ENCODE measurements around the gene MDP1.
"Not testable (repeated sequence)": the region's sequence is repeated elsewhere in the genome, so short reads cannot be mapped to it uniquely, and the experiment has no call there.

MDP1 gene

DNA sequence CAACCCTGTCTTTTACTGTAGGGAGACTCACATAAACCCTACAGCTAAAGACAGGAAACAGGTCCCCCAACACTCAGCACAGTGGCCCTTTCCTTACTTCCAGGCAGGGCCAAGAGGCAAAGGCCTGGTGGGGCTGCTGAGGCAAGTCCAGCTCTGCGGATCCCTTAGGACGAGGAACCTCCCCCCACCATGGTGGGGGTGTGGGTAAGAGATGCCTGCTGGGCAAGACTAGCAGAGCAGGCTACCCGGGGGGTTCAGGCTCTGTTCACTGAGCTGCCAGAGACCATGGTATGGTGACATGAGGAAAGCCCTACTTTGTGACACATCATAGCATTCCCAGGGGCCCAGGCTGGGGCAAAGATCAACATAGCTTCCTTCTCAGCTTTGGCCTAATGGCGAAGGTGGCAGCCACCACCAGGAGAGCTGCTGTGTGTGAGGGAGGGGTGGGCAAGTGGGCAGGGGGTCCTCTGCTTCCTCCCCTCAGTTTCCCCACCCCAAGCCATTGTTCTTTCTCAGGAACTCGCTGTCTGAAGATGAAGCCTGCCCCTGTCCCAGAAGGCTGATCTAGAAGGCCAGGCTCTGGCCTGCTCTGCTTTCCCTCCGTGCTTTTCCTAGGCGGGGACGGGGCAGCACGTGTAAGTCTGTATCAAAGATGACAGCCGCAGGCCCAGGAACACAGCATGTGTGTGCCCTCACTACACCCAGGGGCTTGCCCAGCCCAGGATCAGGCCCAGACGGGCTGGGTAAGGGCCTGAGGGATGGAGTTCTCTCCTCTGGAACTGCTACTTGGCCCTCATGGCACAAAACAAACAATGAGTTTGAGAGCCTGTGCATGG is 36.6 kb upstream of the MDP1 start:
- TF ChIP-seq, protein P1, sequence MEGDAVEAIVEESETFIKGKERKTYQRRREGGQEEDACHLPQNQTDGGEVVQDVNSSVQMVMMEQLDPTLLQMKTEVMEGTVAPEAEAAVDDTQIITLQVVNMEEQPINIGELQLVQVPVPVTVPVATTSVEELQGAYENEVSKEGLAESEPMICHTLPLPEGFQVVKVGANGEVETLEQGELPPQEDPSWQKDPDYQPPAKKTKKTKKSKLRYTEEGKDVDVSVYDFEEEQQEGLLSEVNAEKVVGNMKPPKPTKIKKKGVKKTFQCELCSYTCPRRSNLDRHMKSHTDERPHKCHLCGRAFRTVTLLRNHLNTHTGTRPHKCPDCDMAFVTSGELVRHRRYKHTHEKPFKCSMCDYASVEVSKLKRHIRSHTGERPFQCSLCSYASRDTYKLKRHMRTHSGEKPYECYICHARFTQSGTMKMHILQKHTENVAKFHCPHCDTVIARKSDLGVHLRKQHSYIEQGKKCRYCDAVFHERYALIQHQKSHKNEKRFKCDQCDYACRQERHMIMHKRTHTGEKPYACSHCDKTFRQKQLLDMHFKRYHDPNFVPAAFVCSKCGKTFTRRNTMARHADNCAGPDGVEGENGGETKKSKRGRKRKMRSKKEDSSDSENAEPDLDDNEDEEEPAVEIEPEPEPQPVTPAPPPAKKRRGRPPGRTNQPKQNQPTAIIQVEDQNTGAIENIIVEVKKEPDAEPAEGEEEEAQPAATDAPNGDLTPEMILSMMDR (IDR thresholded peaks at IDR 0.05; ENCODE audit: low read depth, low read length), result no peak
- no peaks in the 10 kb centered on the region for H3K27me3 ChIP-seq
- H3K4me1 ChIP-seq, result no peaks in the 10 kb centered on the region
- H3K4me3 ChIP-seq (ENCODE audit: low read depth, low read length), result no peak overlapping the region
- no peaks in the 10 kb centered on the region for H3K36me3 ChIP-seq
- H3K9me3 ChIP-seq, result no peaks in the 10 kb centered on the region
- DNase-seq, result no peak

DNA sequence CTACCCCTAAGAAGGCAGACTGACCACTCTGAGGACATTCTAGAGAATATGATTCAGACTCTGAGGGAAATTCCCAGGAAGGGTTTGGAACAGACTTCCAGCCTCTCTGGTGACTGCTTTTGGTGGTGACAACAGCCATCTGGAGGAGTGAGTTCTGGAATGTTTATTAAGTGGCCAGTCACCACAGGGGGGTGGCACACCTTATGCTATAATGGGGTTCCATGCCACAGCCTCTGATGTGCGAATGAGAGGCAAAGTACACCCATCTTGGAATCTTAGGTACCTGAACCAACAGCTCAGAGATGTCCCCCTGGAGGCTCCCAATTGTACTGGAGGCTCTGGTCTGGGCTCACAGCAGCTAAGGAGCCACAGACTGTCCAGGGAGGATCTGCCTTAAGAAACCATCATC is 36.0 kb upstream of the MDP1 start:
- Histone ChIP-seq H3K36me3 (no peaks in the 10 kb centered on the region), H3K9me3 (no peaks in the 10 kb centered on the region), H3K27me3 (no peaks in the 10 kb centered on the region), H3K4me3 (ENCODE audit: low read depth, low read length) (no peak overlapping the region), H3K4me1 (no peaks in the 10 kb centered on the region)
- DNase-seq, result no peak
- TF ChIP-seq, protein P1 (IDR thresholded peaks at IDR 0.05; ENCODE audit: low read depth, low read length), result no peak

DNA sequence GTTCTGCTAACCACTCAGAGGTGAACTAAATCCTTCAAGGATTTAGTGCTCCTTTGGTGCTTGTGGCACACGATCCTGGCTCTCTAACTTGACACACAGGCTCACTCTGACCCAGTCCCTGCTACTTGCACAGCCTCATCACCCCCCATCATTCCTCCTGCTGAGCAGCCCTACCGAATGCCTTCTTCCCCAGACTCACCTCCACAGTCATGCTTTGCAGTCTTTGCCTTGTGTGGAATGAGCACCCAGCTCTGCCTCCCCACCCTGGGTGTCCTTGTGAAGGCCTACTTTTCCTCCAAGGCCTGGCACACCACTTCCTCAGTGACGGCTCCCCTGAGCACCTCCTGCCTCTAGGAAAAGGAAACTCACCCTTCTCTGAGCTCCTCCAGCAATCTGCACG is 34.5 kb upstream of the MDP1 start:
- DNase-seq, result no peak
- Histone ChIP-seq H3K36me3 (no peaks in the 10 kb centered on the region), H3K4me1 (no peaks in the 10 kb centered on the region), H3K27me3 (no peaks in the 10 kb centered on the region), H3K9me3 (no peaks in the 10 kb centered on the region), H3K4me3 (ENCODE audit: low read depth, low read length) (no peak overlapping the region)
- TF ChIP-seq, protein P1 (IDR thresholded peaks at IDR 0.05; ENCODE audit: low read depth, low read length), result no peak

- Histone ChIP-seq H3K4me3 (ENCODE audit: low read depth, low read length) (no peak overlapping the region), H3K36me3 (no peaks in the 10 kb centered on the region), H3K4me1 (no peaks in the 10 kb centered on the region), H3K9me3 (no peaks in the 10 kb centered on the region), H3K27me3 (no peaks in the 10 kb centered on the region)
- no peak for DNase-seq
- TF ChIP-seq, protein P1 (IDR thresholded peaks at IDR 0.05; ENCODE audit: low read depth, low read length), result no peak
These were observed 33.6 kb upstream of the MDP1 start for GRCh38 chr14:24249230-24250021.

DNA sequence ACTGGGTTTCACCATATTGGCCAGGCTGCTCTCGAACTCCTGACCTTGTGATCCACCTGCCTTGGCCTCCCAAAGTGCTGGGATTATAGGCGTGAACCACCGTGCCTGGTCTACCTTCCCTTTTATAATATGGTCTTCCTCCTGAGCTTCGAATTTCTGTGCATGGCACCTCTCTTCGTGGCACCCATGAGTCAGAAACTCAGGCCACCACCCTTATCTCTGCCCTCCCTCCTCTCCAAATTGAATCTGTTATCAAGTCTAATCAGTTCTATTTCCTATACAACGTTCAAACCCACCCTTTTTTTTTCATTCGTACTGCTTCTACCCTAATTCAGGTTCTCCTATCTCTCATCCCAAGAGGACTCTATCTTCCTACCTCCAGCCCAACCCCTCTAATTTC is 31.6 kb upstream of the MDP1 start:
- Histone ChIP-seq H3K36me3 (no peaks in the 10 kb centered on the region), H3K27me3 (no peaks in the 10 kb centered on the region), H3K4me1 (no peaks in the 10 kb centered on the region), H3K9me3 (no peaks in the 10 kb centered on the region), H3K4me3 (ENCODE audit: low read depth, low read length) (no peak overlapping the region)
- no peak for DNase-seq
- TF ChIP-seq, protein P1 (IDR thresholded peaks at IDR 0.05; ENCODE audit: low read depth, low read length), result no peak

DNA sequence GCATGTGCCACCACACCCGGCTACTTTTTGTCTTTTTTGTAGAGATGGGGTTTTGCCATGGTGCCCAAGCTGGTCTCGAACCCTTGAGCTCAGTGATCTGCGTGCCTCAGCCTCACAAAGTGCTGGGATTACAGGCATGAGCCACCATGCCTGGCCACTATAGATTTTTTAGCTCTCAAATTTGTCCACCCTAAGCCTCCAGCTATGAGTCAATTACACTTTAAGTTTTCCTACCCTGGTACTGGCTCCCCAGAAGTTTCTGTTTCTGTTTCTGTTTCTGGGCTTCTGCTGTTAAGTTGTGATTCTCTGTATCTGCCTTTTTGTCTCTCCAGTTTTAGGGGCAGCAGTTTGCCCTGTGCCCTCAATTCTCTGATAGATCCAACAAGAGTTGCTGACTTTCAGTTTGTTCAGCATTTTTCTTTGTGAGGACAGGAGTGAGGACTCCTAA is 30.9 kb upstream of the MDP1 start:
- DNase-seq, result no peak
- no peaks in the 10 kb centered on the region for H3K9me3 ChIP-seq
- H3K36me3 ChIP-seq, result no peaks in the 10 kb centered on the region
- no peaks in the 10 kb centered on the region for H3K4me1 ChIP-seq
- TF ChIP-seq, protein P1 (IDR thresholded peaks at IDR 0.05; ENCODE audit: low read depth, low read length), result no peak
- no peaks in the 10 kb centered on the region for H3K27me3 ChIP-seq
- H3K4me3 ChIP-seq (ENCODE audit: low read depth, low read length), result no peak overlapping the region

GRCh38 chr14:24245350-24245749 is 29.5 kb upstream of the MDP1 start:
- H3K4me3 ChIP-seq (ENCODE audit: low read depth, low read length); H3K27me3 ChIP-seq; H3K9me3 ChIP-seq; H3K36me3 ChIP-seq; H3K4me1 ChIP-seq; DNase-seq: not testable (repeated sequence)

Measured in BE2C (cell line).